Omental fat pad (tissue), 4 donors: ENCODE data around the gene FARP2. TPM values are rescaled to one million over a fixed set of nuclear protein-coding genes. Genes with fewer than 3 reads are reported as not detected.

ENCODE experiments used
- ATAC-seq: fragments of 150-250 bp; one replicate; pipeline ENCODE4 v1.9.1; 2016; ENCODE audit warnings: mild to moderate bottlenecking, moderate library complexity; ENCODE audit not compliant: low FRiP score
- DNase-seq: peaks from one replicate; pipeline ENCODE4 v3.0.0-alpha.2; 2019; ENCODE audit warnings: low spot score
- CTCF ChIP-seq, 3 donors: fragments of 450-650 bp; IDR thresholded peaks; one replicate each; pipeline ENCODE4 v1.5.1; 2016 to 2017; ENCODE audit warnings: antibody characterized with exemption in 3 of 3, mild to moderate bottlenecking in 3 of 3, moderate library complexity in 2 of 3
- total RNA-seq, 4 donors: library from RNA; depleted of rRNA; stranded (reverse); fragments of >200 nt; gene quantifications; one replicate each; pipeline ENCODE4 v1.1.0, GENCODE V29; 2016

FARP2 gene
- total RNA-seq, 4 donors from 2014 or later: 27.6 to 65.8 (median 34.1) TPM

DNA sequence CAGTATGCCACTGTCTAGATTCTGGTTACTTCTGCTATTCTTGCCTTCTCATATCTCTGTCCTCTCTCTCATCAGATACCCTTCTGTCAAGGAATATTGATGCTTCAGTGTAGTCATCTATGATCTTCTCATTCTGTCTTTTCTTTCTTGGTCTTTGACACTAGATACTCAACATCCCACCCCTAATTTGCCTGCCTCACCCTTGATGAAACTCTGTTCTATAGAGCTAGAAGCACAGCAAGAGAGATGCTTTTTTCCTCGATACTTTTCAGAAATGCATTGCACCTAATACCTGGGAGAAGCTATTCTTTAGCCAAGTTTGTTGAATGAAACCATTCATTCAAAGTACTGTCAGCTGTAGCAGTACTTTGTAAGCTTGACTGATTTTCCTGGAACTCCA, 30.8 kb upstream of the FARP2 start:
- ATAC-seq (no peak), DNase-seq (no peak)
- no peak for TF ChIP-seq CTCF (IDR thresholded peaks at IDR 0.05)

- DNase-seq: no peak
- TF ChIP-seq CTCF (IDR thresholded peaks at IDR 0.05): no peak
- no peak for ATAC-seq
Measured at GRCh38 chr2:241329669-241330615, 26.1 kb upstream of the FARP2 start.

DNA sequence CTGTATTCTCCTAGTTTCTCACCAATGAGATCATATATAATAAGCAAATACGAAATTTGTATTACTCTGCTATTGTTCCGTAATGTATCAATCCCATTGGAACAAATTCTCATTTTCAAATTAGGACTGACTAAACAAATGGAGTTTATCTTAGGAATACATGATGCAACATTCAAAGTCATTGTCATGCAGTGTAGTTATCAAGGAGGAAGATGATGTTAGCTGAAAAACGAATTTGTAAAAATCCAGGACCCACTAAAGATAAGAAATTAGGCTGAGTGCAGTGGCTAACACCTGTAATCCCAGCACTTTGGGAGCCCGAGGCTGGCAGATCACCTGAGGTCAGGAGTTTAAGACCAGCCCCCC, 25.5 kb upstream of the FARP2 start:
- ATAC-seq (no peak), DNase-seq (no peak)
- no peak for TF ChIP-seq CTCF (IDR thresholded peaks at IDR 0.05)

DNA sequence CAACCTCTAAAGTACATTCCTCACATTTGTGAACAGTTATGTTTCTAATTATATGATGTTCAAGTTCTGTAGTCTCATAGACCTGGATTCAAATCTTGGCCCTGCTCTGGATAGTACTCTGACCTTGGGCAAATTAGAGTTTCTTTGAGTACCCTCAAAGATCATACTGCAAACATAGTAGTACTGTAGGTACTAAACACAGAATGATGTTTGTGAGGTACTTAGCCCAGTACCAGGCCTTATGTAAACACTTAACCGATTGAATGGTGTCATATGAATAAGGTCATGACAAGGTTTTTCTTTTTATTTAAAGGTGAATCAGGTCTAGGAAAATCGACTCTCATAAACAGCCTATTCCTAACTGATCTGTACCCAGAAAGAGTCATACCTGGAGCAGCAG, 21.3 kb upstream of the FARP2 start:
- no peak for ATAC-seq
- DNase-seq: no peak
- no peak for TF ChIP-seq CTCF (IDR thresholded peaks at IDR 0.05)

DNA sequence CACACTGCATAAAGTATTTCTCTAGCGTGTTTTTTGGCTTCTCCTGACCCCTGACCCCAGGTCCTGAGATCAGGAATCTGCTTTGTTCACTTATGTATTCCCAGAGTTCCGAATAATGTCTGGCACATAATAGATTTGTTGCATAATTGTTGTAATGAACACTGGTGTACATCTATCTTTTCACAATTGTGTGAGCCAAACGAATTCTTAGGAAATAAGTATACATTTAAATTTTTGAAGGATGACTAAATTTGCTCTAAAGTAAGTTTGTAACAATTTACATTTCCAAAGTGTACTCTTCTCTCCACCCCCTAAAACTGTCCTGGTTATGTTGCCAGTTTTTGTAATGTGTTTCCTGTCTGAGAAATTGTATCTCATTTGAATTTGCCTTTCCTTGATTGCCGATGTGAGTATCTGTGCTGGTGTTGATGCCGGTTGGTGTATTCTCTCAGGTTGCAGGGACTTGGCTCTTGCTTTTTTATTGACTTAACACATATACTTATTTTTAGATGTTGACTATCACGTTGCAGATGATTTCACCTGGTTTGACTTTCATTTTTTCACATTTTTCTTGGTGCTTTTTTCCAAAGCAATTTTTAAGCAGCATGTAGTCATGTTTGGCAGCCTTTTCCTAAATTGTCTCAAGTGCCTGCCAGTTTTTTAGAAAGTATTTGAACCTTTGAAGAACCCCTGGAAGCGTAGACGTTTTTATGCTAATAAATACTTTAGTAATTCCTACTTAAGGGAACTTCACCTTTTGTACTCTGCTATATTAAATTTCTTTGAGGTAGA, 16.1 kb upstream of the FARP2 start:
- ATAC-seq: peak; percentile 38
- TF ChIP-seq CTCF (IDR thresholded peaks at IDR 0.05): no peak
- no peak for DNase-seq

GRCh38 chr2:241340631-241341163, 15.4 kb upstream of the FARP2 start:
- TF ChIP-seq CTCF (IDR thresholded peaks at IDR 0.05): no peak
- no peak for DNase-seq
- peak; percentile 71 for ATAC-seq
